Endothelial cell (in vitro differentiated cells): ENCODE results near the gene SNAPC3. TPM values are rescaled to one million over a fixed set of nuclear protein-coding genes. Genes with fewer than 3 reads are reported as not detected.

Experiments
- DNase-seq: peaks from one replicate; pipeline ENCODE4 v3.0.0; 2021; ENCODE audit warnings: low spot score
- H3K27ac Mint-ChIP-seq: one replicate; pipeline ENCODE4 v1.8.0; 2021; ENCODE audit warnings: mixed read lengths, inconsistent platforms; ENCODE audit not compliant: unreplicated experiment
- H3K27me3 Mint-ChIP-seq: one replicate; pipeline ENCODE4 v1.8.0; 2021; ENCODE audit warnings: mild to moderate bottlenecking, moderate library complexity, mixed read lengths, inconsistent platforms; ENCODE audit not compliant: unreplicated experiment
- H3K36me3 Mint-ChIP-seq: one replicate; pipeline ENCODE4 v1.8.0; 2021; ENCODE audit warnings: mild to moderate bottlenecking, low read depth, mixed read lengths, inconsistent platforms; ENCODE audit not compliant: unreplicated experiment
- H3K4me1 Mint-ChIP-seq: one replicate; pipeline ENCODE4 v1.8.0; 2021; ENCODE audit warnings: mild to moderate bottlenecking, mixed read lengths, inconsistent platforms; ENCODE audit not compliant: unreplicated experiment
- H3K4me3 Mint-ChIP-seq: one replicate; pipeline ENCODE4 v1.8.0; 2021; ENCODE audit warnings: mild to moderate bottlenecking, mixed read lengths, inconsistent platforms; ENCODE audit not compliant: unreplicated experiment
- H3K9me3 Mint-ChIP-seq: one replicate; pipeline ENCODE4 v1.8.0; 2021; ENCODE audit warnings: mixed read lengths, inconsistent platforms; ENCODE audit not compliant: unreplicated experiment
- total RNA-seq: library from RNA; stranded (reverse); fragmentation: NEBNext Ultra II Directional; extraction: Animal tissue kit (Norgen Biotek cat#: 25700); gene quantifications from one replicate; pipeline ENCODE4 v1.2.1, GENCODE V29; 2021; ENCODE audit not compliant: unreplicated experiment
- TF ChIP-seq, protein P1 (sequence below): fragments of 200-600 bp; sonication (generic); IDR thresholded peaks from one replicate; pipeline ENCODE4 v1.5.0; 2021; ENCODE audit warnings: antibody characterized with exemption; ENCODE audit not compliant: unreplicated experiment

SNAPC3 gene
- total RNA-seq, 1 donor from 2014 or later, result 31.8 TPM

DNA sequence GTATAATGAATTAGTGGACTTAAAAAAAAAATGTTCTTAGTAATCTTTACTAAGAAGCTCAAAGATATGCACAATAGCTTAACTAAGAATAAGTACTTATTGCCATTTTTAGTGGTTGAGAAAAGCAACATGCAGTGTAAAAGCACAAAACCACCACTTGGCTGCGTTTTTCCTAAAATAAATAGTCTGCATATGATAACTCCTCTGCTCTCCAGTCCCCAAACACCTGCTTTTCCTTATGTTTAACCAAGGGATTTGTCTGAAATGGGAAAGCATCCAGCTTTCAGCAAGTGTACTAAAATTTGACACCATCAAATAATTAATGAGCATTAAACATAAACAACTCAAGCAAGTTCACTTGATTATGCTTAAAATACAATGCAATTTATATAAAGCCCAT, 46.7 kb downstream of the SNAPC3 start:
- DNase-seq, result no peak
- no peak overlapping the region for H3K27ac Mint-ChIP-seq
- H3K36me3 Mint-ChIP-seq, result peaks cover 20% of the 10 kb centered on the region
- no peak overlapping the region for H3K4me3 Mint-ChIP-seq
- H3K27me3 Mint-ChIP-seq, result no peaks in the 10 kb centered on the region
- TF ChIP-seq, protein P1, sequence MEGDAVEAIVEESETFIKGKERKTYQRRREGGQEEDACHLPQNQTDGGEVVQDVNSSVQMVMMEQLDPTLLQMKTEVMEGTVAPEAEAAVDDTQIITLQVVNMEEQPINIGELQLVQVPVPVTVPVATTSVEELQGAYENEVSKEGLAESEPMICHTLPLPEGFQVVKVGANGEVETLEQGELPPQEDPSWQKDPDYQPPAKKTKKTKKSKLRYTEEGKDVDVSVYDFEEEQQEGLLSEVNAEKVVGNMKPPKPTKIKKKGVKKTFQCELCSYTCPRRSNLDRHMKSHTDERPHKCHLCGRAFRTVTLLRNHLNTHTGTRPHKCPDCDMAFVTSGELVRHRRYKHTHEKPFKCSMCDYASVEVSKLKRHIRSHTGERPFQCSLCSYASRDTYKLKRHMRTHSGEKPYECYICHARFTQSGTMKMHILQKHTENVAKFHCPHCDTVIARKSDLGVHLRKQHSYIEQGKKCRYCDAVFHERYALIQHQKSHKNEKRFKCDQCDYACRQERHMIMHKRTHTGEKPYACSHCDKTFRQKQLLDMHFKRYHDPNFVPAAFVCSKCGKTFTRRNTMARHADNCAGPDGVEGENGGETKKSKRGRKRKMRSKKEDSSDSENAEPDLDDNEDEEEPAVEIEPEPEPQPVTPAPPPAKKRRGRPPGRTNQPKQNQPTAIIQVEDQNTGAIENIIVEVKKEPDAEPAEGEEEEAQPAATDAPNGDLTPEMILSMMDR, result no peak
- no peaks in the 10 kb centered on the region for H3K4me1 Mint-ChIP-seq
- H3K9me3 Mint-ChIP-seq, result no peaks in the 10 kb centered on the region

DNA sequence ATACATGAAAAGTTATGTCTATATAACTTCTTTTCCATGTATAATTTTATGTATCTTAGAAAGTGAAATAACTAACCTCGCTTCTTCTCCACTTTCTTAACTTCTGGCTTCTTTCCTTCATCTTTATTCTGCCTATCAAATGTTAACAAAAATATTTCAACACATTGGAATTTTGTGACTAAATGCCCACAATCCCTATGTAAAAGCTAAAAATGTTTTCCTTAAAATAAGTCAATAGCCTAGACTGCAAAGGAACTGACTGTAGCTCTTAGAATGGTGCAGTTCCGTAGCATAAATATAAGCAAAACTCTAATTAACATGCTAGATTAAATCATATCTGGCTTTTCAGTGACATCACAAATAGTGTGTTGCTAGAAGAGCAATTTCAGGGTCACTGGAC, 47.2 kb downstream of the SNAPC3 start:
- TF ChIP-seq, protein P1, result no peak
- H3K36me3 Mint-ChIP-seq, result peaks cover 20% of the 10 kb centered on the region
- H3K27me3 Mint-ChIP-seq, result no peaks in the 10 kb centered on the region
- no peaks in the 10 kb centered on the region for H3K4me1 Mint-ChIP-seq
- no peak for DNase-seq
- H3K4me3 Mint-ChIP-seq, result no peak overlapping the region
- no peak overlapping the region for H3K27ac Mint-ChIP-seq
- no peaks in the 10 kb centered on the region for H3K9me3 Mint-ChIP-seq

GRCh38 chr9:15475923-15476536, 53.4 kb downstream of the SNAPC3 start:
- Mint-ChIP-seq H3K4me3 (no peak overlapping the region), H3K27ac (no peak overlapping the region), H3K36me3 (peaks cover 4% of the 10 kb centered on the region), H3K27me3 (no peaks in the 10 kb centered on the region), H3K9me3 (no peaks in the 10 kb centered on the region), H3K4me1 (no peaks in the 10 kb centered on the region)
- TF ChIP-seq, protein P1, result no peak
- no peak for DNase-seq

GRCh38 chr9:15480028-15480427, 57.4 kb downstream of the SNAPC3 start:
- peaks cover 4% of the 10 kb centered on the region for H3K36me3 Mint-ChIP-seq
- H3K27me3 Mint-ChIP-seq, result peaks cover 2% of the 10 kb centered on the region

DNA sequence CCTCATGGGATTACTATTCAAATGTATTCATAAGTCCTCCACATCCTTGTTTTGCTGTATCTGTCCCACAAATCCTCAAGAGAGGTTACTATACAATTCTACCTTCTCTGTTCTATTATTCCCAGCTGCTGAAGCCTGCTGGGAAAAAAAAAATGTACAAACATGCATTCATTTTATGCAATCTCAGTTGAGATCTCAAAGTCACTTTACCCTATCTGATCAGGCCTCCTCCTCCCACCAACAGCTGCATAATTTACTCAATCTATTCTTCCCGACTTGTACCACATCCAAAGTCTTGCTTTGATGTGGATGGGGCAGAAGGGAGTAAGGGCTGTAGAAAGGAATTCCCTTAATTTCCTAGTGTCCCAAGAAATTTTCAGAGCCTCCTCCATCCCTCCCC, 59.5 kb downstream of the SNAPC3 start:
- TF ChIP-seq, protein P1, result no peak
- peaks cover 12% of the 10 kb centered on the region for H3K36me3 Mint-ChIP-seq
- no peak overlapping the region for H3K4me3 Mint-ChIP-seq
- no peaks in the 10 kb centered on the region for H3K4me1 Mint-ChIP-seq
- DNase-seq, result no peak
- no peaks in the 10 kb centered on the region for H3K9me3 Mint-ChIP-seq
- H3K27ac Mint-ChIP-seq, result no peak overlapping the region
- peaks cover 2% of the 10 kb centered on the region for H3K27me3 Mint-ChIP-seq

More at GRCh38 chr9:15480028-15480427, 57.4 kb downstream of the SNAPC3 start:
- H3K4me3 Mint-ChIP-seq, result no peak overlapping the region
- no peak overlapping the region for H3K27ac Mint-ChIP-seq
- DNase-seq, result no peak
- TF ChIP-seq, protein P1, result no peak
- no peaks in the 10 kb centered on the region for H3K4me1 Mint-ChIP-seq
- no peaks in the 10 kb centered on the region for H3K9me3 Mint-ChIP-seq
